H1 (cell line): ENCODE measurements around the gene TNFRSF14. TPM values are rescaled to one million over a fixed set of nuclear protein-coding genes. Genes with fewer than 3 reads are reported as not detected.

Experiments used
- CTCF ChIA-PET: fragments of 300-600 bp; sonication (Branson Sonifier 250); formaldehyde crosslinking; loops from one replicate; lab custom pipeline; 2021; ENCODE audit not compliant: partially characterized antibody; lab: Charles Lee
- POLR2A ChIA-PET: fragments of 300-600 bp; sonication (Branson Sonifier 250); formaldehyde crosslinking; loops from one replicate; lab custom pipeline; 2021; ENCODE audit warnings: inconsistent platforms; ENCODE audit not compliant: partially characterized antibody; lab: Charles Lee
- DNase-seq, 2 experiments: peaks; one replicate each; pipeline versions ENCODE4 v3.0.0 to v3.0.0-alpha.2; 2010 to 2022; ENCODE audit warnings: low spot score in 2 of 2, low read depth in 1 of 2, mixed read lengths in 1 of 2
- FAIRE-seq: peaks from 2 replicates; lab custom pipeline; 2011; peaks lifted over from hg19 to GRCh38; lab: Jason Lieb, UNC
- H2AFZ ChIP-seq: 2 replicates; pipeline ENCODE4 v1.8.1; 2012; ENCODE audit warnings: low read length, inconsistent platforms
- H2AK5ac ChIP-seq: 2 replicates; pipeline ENCODE4 v1.6.1; 2013; ENCODE audit warnings: low read depth, low read length
- H2BK120ac ChIP-seq: replicated peaks from 2 replicates; pipeline ENCODE3; 2013; ENCODE audit warnings: low read depth, low read length, inconsistent platforms
- H2BK12ac ChIP-seq: 2 replicates; pipeline ENCODE4 v1.6.1; 2013; ENCODE audit warnings: low read depth, low read length
- H2BK15ac ChIP-seq: 2 replicates; pipeline ENCODE4 v1.6.1; 2013; ENCODE audit warnings: low read length
- H2BK20ac ChIP-seq: 2 replicates; pipeline ENCODE4 v1.6.1; 2013; ENCODE audit warnings: low read length
- H2BK5ac ChIP-seq: 2 replicates; pipeline ENCODE4 v1.6.1; 2013; ENCODE audit warnings: low read depth, low read length
- H3K14ac ChIP-seq: 2 replicates; pipeline ENCODE4 v1.6.1; 2013; ENCODE audit warnings: inconsistent platforms; ENCODE audit not compliant: insufficient read length
- H3K18ac ChIP-seq: 2 replicates; pipeline ENCODE4 v1.6.1; 2013; ENCODE audit warnings: low read length; ENCODE audit errors: extremely low read depth
- H3K23ac ChIP-seq: 2 replicates; pipeline ENCODE4 v1.6.1; 2013; ENCODE audit warnings: inconsistent platforms; ENCODE audit not compliant: insufficient read length
- H3K23me2 ChIP-seq: 2 replicates; pipeline ENCODE4 v1.6.1; 2013; ENCODE audit warnings: low read depth, low read length
- H3K27ac ChIP-seq: 2 replicates; pipeline ENCODE4 v1.6.1; 2011; ENCODE audit warnings: low read depth, low read length, inconsistent platforms
- H3K27me3 ChIP-seq, 4 experiments: replicated peaks in 1 of 4; 1 replicate in 1 of 4; 2 replicates in 3 of 4; pipeline versions ENCODE4 v1.6.1 to v1.8.1; 2011 to 2013; ENCODE audit warnings: low read length in 3 of 4, mild to moderate bottlenecking in 3 of 4, inconsistent platforms in 2 of 4, mixed read lengths in 2 of 4, moderate library complexity in 1 of 4; ENCODE audit not compliant: control insufficient read depth in 3 of 4, insufficient read depth in 3 of 4; ENCODE audit errors: extremely low read depth in 1 of 4
- H3K36me3 ChIP-seq, 4 experiments: 2 replicates each; pipeline versions ENCODE4 v1.6.1 to v1.8.1; 2011 to 2013; ENCODE audit warnings: mild to moderate bottlenecking in 4 of 4, low read length in 3 of 4, moderate library complexity in 2 of 4, control low read depth in 1 of 4, inconsistent platforms in 1 of 4; ENCODE audit not compliant: insufficient read depth in 4 of 4, control insufficient read depth in 2 of 4
- H3K4ac ChIP-seq: replicated peaks from 2 replicates; pipeline ENCODE3; 2013; ENCODE audit warnings: low read length, low read depth, mixed read lengths, inconsistent platforms; ENCODE audit not compliant: insufficient read length
- H3K4me1 ChIP-seq, 4 experiments: replicated peaks in 1 of 4; 1 replicate in 1 of 4; 2 replicates in 3 of 4; pipeline versions ENCODE4 v1.6.1 to v1.8.1; 2011 to 2013; ENCODE audit warnings: low read length in 3 of 4, inconsistent platforms in 2 of 4, mixed read lengths in 1 of 4; ENCODE audit not compliant: insufficient read depth in 4 of 4, control insufficient read depth in 3 of 4
- H3K4me2 ChIP-seq, 2 experiments: 2 replicates each; pipeline versions ENCODE4 v1.6.1 to v1.8.1; 2011 to 2013; ENCODE audit warnings: low read depth in 2 of 2, low read length in 2 of 2, control low read depth in 1 of 2, inconsistent platforms in 1 of 2, mild to moderate bottlenecking in 1 of 2; ENCODE audit not compliant: insufficient read depth in 1 of 2
- H3K4me3 ChIP-seq, 4 experiments: fragments of 200-600, 300-600 bp in 1 of 4; sonication (generic), shearing (Covaris generic), sonication (Bioruptor Twin) in 1 of 4; 2 replicates each; pipeline versions ENCODE4 v1.5.1 to v1.8.1; 2011 to 2016; ENCODE audit warnings: low read length in 4 of 4, low read depth in 3 of 4, control low read depth in 2 of 4, inconsistent platforms in 2 of 4, mild to moderate bottlenecking in 2 of 4, mixed read lengths in 1 of 4, moderate library complexity in 1 of 4; ENCODE audit not compliant: insufficient read depth in 2 of 4; ENCODE audit errors: extremely low read depth in 1 of 4
- H3K56ac ChIP-seq: replicated peaks from 2 replicates; pipeline ENCODE3; 2013; ENCODE audit warnings: low read depth, mild to moderate bottlenecking, mixed read lengths, low read length, inconsistent platforms; ENCODE audit not compliant: insufficient read length
- H3K79me1 ChIP-seq: 2 replicates; pipeline ENCODE4 v1.6.1; 2013; ENCODE audit warnings: low read depth, low read length, control low read depth
- H3K79me2 ChIP-seq, 2 experiments: 2 replicates each; pipeline versions ENCODE4 v1.6.1 to v1.8.1; 2012 to 2013; ENCODE audit warnings: low read length in 2 of 2, mild to moderate bottlenecking in 2 of 2, inconsistent platforms in 1 of 2; ENCODE audit not compliant: insufficient read depth in 2 of 2, control insufficient read depth in 1 of 2
- H3K9ac ChIP-seq, 4 experiments: replicated peaks in 1 of 4; 1 replicate in 1 of 4; 2 replicates in 3 of 4; pipeline versions ENCODE4 v1.6.1 to v1.8.1; 2011 to 2013; ENCODE audit warnings: low read depth in 3 of 4, low read length in 3 of 4, control low read depth in 2 of 4, mild to moderate bottlenecking in 2 of 4, moderate library complexity in 2 of 4, inconsistent platforms in 1 of 4; ENCODE audit errors: extremely low read depth in 1 of 4
- H3K9me3 ChIP-seq, 2 experiments: 2 replicates each; pipeline versions ENCODE4 v1.6.1 to v1.8.1; 2012 to 2013; ENCODE audit warnings: mild to moderate bottlenecking in 2 of 2, moderate library complexity in 2 of 2, control low read depth in 1 of 2, inconsistent platforms in 1 of 2, low read depth in 1 of 2, low read length in 1 of 2, mixed read lengths in 1 of 2; ENCODE audit not compliant: insufficient read depth in 2 of 2
- H4K20me1 ChIP-seq, 2 experiments: replicated peaks in 1 of 2; 2 replicates each; pipeline versions ENCODE3 to v1.8.1; 2011 to 2013; ENCODE audit warnings: inconsistent platforms in 2 of 2, low read length in 2 of 2, mild to moderate bottlenecking in 1 of 2; ENCODE audit not compliant: insufficient read depth in 2 of 2, control insufficient read depth in 1 of 2
- H4K5ac ChIP-seq: 2 replicates; pipeline ENCODE4 v1.6.1; 2013; ENCODE audit warnings: low read length, low read depth, mixed read lengths, inconsistent platforms; ENCODE audit not compliant: insufficient read length
- H4K8ac ChIP-seq: 2 replicates; pipeline ENCODE4 v1.8.0; 2013; ENCODE audit warnings: mild to moderate bottlenecking, moderate library complexity, low read length, inconsistent platforms; ENCODE audit not compliant: insufficient read depth; ENCODE audit errors: extremely low read depth
- H4K91ac ChIP-seq: replicated peaks from 2 replicates; pipeline ENCODE3; 2013; ENCODE audit warnings: low read length, mixed read lengths, inconsistent platforms; ENCODE audit not compliant: insufficient read length
- POLR2A ChIP-seq, 2 experiments: IDR thresholded peaks; 1 replicate in 1 of 2; 2 replicates in 1 of 2; pipeline ENCODE4 v1.6.1; 2011; ENCODE audit warnings: low read depth in 2 of 2, low read length in 2 of 2, mild to moderate bottlenecking in 2 of 2; ENCODE audit errors: control extremely low read depth in 1 of 2
- SIX5 ChIP-seq: IDR thresholded peaks from 2 replicates; pipeline ENCODE4 v1.6.1; 2011; ENCODE audit warnings: mild to moderate bottlenecking, low read depth, low read length
- USF2 ChIP-seq: IDR thresholded peaks from 2 replicates; pipeline ENCODE4 v1.6.1; 2011; ENCODE audit warnings: low read length, improper control_type of control experiment
- WGBS, 2 experiments: shearing (Covaris generic) in 1 of 2; methylation state at CpG; one replicate each; pipeline versions ENCODE4 v1.1.6 to v1.1.7; 2013 to 2015; ENCODE audit warnings: low lambda C conversion rate in 2 of 2, mixed read lengths in 2 of 2, inconsistent platforms in 1 of 2, low coverage in 1 of 2, missing lambda C conversion rate in 1 of 2; ENCODE audit not compliant: insufficient replicate concordance in 2 of 2, insufficient coverage in 1 of 2, insufficient read length in 1 of 2; ENCODE audit errors: extremely low coverage in 1 of 2, missing lambda C conversion rate in 1 of 2; 5-methylcytosine and 5-hydroxymethylcytosine counted together
- polyA plus RNA-seq, 7 experiments: library from polyadenylated mRNA; depleted of rRNA in 3 of 7; stranded (reverse) in 5 of 7; unstranded in 2 of 7; fragments of >200 nt in 5 of 7; fragments of 200-250 nt in 2 of 7; gene quantifications; 1 replicate in 5 of 7; 2 replicates in 1 of 7; 4 replicates in 1 of 7; pipeline versions ENCODE4 v1.2.1 to v1.2.3, GENCODE V29; 2011 to 2013; ENCODE audit warnings: missing spikeins in 2 of 7, mixed read lengths in 2 of 7
- total RNA-seq: library from RNA; stranded (reverse); fragmentation: NEBNext Ultra II Directional; extraction: Animal tissue kit (Norgen Biotek cat#: 25700); gene quantifications from 2 replicates; pipeline ENCODE4 v1.2.1, GENCODE V29; 2021

TNFRSF14 gene
- total and polyA plus RNA-seq, 2 of the 8 experiments (the other 6 are each of a cell fraction or from before 2014, with no cell fraction given) = 0.36 to 0.50 TPM

- no peak overlapping the region for H3K4me2 ChIP-seq
- no peak for DNase-seq
- H2AFZ ChIP-seq = no peak overlapping the region
- no peak overlapping the region for H3K27ac ChIP-seq
- H3K27me3 ChIP-seq = no peaks in the 10 kb centered on the region
- no peak overlapping the region for H3K4ac ChIP-seq
- H3K18ac ChIP-seq = no peak overlapping the region
- no peaks in the 10 kb centered on the region for H3K9me3 ChIP-seq
- no peak overlapping the region for H2AK5ac ChIP-seq
- no peak overlapping the region for H2BK120ac ChIP-seq
- H4K20me1 ChIP-seq = no peaks in the 10 kb centered on the region
- WGBS, 2 experiments = 84% methylated on average over 18 of the region's 18 CpGs; no CpG with 5 or more reads in 1 of the 2 experiments
- no peak overlapping the region for H2BK5ac ChIP-seq
- H3K23me2 ChIP-seq = no peaks in the 10 kb centered on the region
- H3K4me3 ChIP-seq = no peak overlapping the region
- no peak overlapping the region for H4K8ac ChIP-seq
- H3K4me1 ChIP-seq = no peaks in the 10 kb centered on the region
- POLR2A ChIA-PET = no interaction called here
- H2BK20ac ChIP-seq = no peak overlapping the region
- no peak overlapping the region for H3K23ac ChIP-seq
- no peaks in the 10 kb centered on the region for H3K36me3 ChIP-seq
- CTCF ChIA-PET = no interaction called here
- no peak overlapping the region for H3K56ac ChIP-seq
- H2BK15ac ChIP-seq = no peak overlapping the region
- no peak overlapping the region for H4K91ac ChIP-seq
- no peaks in the 10 kb centered on the region for H3K79me1 ChIP-seq
- H3K9ac ChIP-seq = no peak overlapping the region
- no peak overlapping the region for H4K5ac ChIP-seq
- H3K14ac ChIP-seq = no peak overlapping the region
- no peak overlapping the region for H2BK12ac ChIP-seq
- no peak for FAIRE-seq
- no peak for TF ChIP-seq USF2
- TF ChIP-seq POLR2A (IDR thresholded peaks at IDR 0.05; ENCODE audit: control extremely low read depth in 1 of 2, low read depth in 2 of 2, low read length in 2 of 2) = no peak
- no peak for TF ChIP-seq SIX5
- H3K79me2 ChIP-seq = no peaks in the 10 kb centered on the region
Measured at GRCh38 chr1:2601721-2602303, 45.6 kb downstream of the TNFRSF14 start.
